ENCODE data around the gene MAPK9. TPM values are rescaled to one million over a fixed set of nuclear protein-coding genes. Genes with fewer than 3 reads are reported as not detected.
A peak's percentile ranks its signal among the peaks of the same experiment; 100 is the strongest.

The MAPK9 gene
- polyA plus RNA-seq, 3 donors: 9.7 to 19.6 (median 16.2) TPM

- no peaks in the 10 kb centered on the region for H3K27me3 ChIP-seq (ENCODE audit: control insufficient read depth in 2 of 2, insufficient read depth in 2 of 2, low read length in 2 of 2)
- H3K9ac ChIP-seq (ENCODE audit: insufficient read depth, low read length, poor library complexity, severe bottlenecking): no peak overlapping the region
- peaks cover 43 to 79% of the 10 kb centered on the region in 2 donors for H3K36me3 ChIP-seq (replicated peaks in 1 of 2; ENCODE audit: control insufficient read depth in 1 of 2, insufficient read depth in 2 of 2, low read length in 2 of 2)
- WGBS (ENCODE audit: insufficient coverage): no CpG with 5 or more reads among the region's 1 CpG
- no peaks in the 10 kb centered on the region for H3K4me1 ChIP-seq (ENCODE audit: control insufficient read depth in 1 of 2, insufficient read depth in 2 of 2, low read length in 2 of 2)
- intact Hi-C loops (cut with micrococcal nuclease): no loop called here
- Mint-ChIP-seq H3K4me3 (no peak overlapping the region), H3K36me3 (peaks cover 68 to 73% of the 10 kb centered on the region in 2 donors), H3K9me3 (peaks cover 40 to 73% (median 59%) of the 10 kb centered on the region in 7 donors), H3K4me1 (peaks cover 7% of the 10 kb centered on the region), H3K27me3 (ENCODE audit: low read depth in 3 of 3) (peaks cover 0 to 1% (median 0%) of the 10 kb centered on the region in 3 donors), H3K27ac (no peak overlapping the region)
- no peak overlapping the region for H3K4me2 ChIP-seq (replicated peaks; ENCODE audit: extremely low read depth, low read length, poor library complexity, severe bottlenecking)
- no peak overlapping the region for H3K27ac ChIP-seq (ENCODE audit: low read depth in 1 of 2, low read length in 2 of 2)
- H3K79me2 ChIP-seq (ENCODE audit: insufficient read depth, low read length): no peaks in the 10 kb centered on the region
- H4K20me1 ChIP-seq (ENCODE audit: insufficient read depth, low read length): no peaks in the 10 kb centered on the region
- H3K4me3 ChIP-seq (replicated peaks in 1 of 3; ENCODE audit: low read depth in 2 of 3, low read length in 3 of 3): no peak overlapping the region
- DNase-seq: no peak
- peaks cover 53 to 87% of the 10 kb centered on the region in 2 donors for H3K9me3 ChIP-seq (replicated peaks in 1 of 2; ENCODE audit: control insufficient read depth in 1 of 2, insufficient read depth in 1 of 2, low read length in 2 of 2)
- no peak overlapping the region for H2AFZ ChIP-seq (ENCODE audit: insufficient read depth, low read depth, low read length, poor library complexity, severe bottlenecking)
- TF ChIP-seq CTCF (IDR thresholded peaks at IDR 0.05): no peak
Measured at GRCh38 chr5:180274695-180275094, 17.2 kb downstream of the MAPK9 start.

- Mint-ChIP-seq H3K4me1 (peaks cover 7% of the 10 kb centered on the region), H3K36me3 (peaks cover 64 to 70% of the 10 kb centered on the region in 2 donors), H3K4me3 (no peak overlapping the region), H3K9me3 (peaks cover 32 to 76% (median 64%) of the 10 kb centered on the region in 7 donors), H3K27me3 (ENCODE audit: low read depth in 3 of 3) (peaks cover 0 to 1% (median 0%) of the 10 kb centered on the region in 3 donors), H3K27ac (peak overlapping the region in 1 of 7 donors; percentile 60)
- 50% methylated on average over 3 of the region's 7 CpGs for WGBS (ENCODE audit: insufficient coverage)
- peak in 2 of 3 donors; percentile 18 to 67 for DNase-seq
- Histone ChIP-seq H3K4me2 (replicated peaks; ENCODE audit: extremely low read depth, low read length, poor library complexity, severe bottlenecking) (no peak overlapping the region), H3K27me3 (ENCODE audit: control insufficient read depth in 2 of 2, insufficient read depth in 2 of 2, low read length in 2 of 2) (no peaks in the 10 kb centered on the region), H3K4me3 (replicated peaks in 1 of 3; ENCODE audit: low read depth in 2 of 3, low read length in 3 of 3) (no peak overlapping the region), H3K9me3 (replicated peaks in 1 of 2; ENCODE audit: control insufficient read depth in 1 of 2, insufficient read depth in 1 of 2, low read length in 2 of 2) (peaks cover 53 to 94% of the 10 kb centered on the region in 2 donors), H2AFZ (ENCODE audit: insufficient read depth, low read depth, low read length, poor library complexity, severe bottlenecking) (no peak overlapping the region), H4K20me1 (ENCODE audit: insufficient read depth, low read length) (no peaks in the 10 kb centered on the region), H3K9ac (ENCODE audit: insufficient read depth, low read length, poor library complexity, severe bottlenecking) (no peak overlapping the region), H3K4me1 (ENCODE audit: control insufficient read depth in 1 of 2, insufficient read depth in 2 of 2, low read length in 2 of 2) (no peaks in the 10 kb centered on the region), H3K36me3 (replicated peaks in 1 of 2; ENCODE audit: control insufficient read depth in 1 of 2, insufficient read depth in 2 of 2, low read length in 2 of 2) (peaks cover 34 to 78% of the 10 kb centered on the region in 2 donors), H3K79me2 (ENCODE audit: insufficient read depth, low read length) (no peaks in the 10 kb centered on the region), H3K27ac (ENCODE audit: low read depth in 1 of 2, low read length in 2 of 2) (no peak overlapping the region)
- intact Hi-C loops (cut with micrococcal nuclease): no loop called here
- no peak for TF ChIP-seq CTCF (IDR thresholded peaks at IDR 0.05)
Measured at GRCh38 chr5:180271221-180271620, 20.7 kb downstream of the MAPK9 start.

Data from CD14-positive monocyte (primary cell).